MM.1S (cell line): ENCODE data around the gene GATB.

Source experiments
- EZH2 ChIP-seq: fragments of 300-600 bp; sonication (generic); optimal IDR thresholded peaks from 2 replicates; pipeline ENCODE3; 2017; ENCODE audit warnings: low read depth, mild to moderate bottlenecking, antibody characterized with exemption, low read length, mixed read lengths
- TF ChIP-seq, protein P1 (sequence below): fragments of 300-600 bp; sonication (generic); IDR thresholded peaks from 2 replicates; pipeline ENCODE4 v1.5.1; 2016; ENCODE audit warnings: antibody characterized with exemption, low read length, mixed read lengths

DNA sequence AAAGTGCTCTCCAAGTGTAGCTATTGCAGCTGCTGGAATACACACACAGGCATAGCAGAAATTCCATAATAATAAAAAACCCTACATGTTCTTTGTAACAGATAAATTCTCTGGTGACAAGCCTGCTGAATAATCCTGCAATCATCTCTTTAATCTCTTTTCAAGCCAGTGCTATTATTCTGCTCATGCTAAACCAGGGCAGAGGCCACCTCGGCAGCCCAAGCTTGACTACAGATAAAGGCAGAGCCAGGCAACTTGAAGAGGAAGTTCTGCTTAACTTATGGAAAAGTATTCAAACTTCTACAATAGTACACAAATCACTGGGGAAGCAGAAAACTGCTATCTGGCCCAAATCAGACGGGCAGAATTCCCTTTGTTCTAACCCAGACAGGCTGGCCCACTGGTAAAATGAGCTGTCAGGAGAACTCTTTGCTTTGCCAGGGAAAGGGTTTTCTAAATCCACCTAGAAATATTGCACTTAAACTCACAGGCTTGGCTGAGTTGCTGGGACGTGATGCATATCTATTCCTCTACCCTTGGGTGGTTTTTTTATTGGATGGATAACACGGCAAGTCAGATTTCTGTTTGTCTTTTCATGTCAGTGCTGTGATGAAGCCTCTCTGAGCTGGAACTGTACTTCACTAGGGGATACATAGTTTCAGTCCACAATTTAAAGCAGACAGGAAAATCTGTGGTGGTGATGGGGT is 70.5 kb downstream of the GATB start:
- TF ChIP-seq EZH2, result no peak
- TF ChIP-seq, protein P1, sequence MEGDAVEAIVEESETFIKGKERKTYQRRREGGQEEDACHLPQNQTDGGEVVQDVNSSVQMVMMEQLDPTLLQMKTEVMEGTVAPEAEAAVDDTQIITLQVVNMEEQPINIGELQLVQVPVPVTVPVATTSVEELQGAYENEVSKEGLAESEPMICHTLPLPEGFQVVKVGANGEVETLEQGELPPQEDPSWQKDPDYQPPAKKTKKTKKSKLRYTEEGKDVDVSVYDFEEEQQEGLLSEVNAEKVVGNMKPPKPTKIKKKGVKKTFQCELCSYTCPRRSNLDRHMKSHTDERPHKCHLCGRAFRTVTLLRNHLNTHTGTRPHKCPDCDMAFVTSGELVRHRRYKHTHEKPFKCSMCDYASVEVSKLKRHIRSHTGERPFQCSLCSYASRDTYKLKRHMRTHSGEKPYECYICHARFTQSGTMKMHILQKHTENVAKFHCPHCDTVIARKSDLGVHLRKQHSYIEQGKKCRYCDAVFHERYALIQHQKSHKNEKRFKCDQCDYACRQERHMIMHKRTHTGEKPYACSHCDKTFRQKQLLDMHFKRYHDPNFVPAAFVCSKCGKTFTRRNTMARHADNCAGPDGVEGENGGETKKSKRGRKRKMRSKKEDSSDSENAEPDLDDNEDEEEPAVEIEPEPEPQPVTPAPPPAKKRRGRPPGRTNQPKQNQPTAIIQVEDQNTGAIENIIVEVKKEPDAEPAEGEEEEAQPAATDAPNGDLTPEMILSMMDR, result no peak
